ACC112 (cell line): ENCODE results near the gene DOCK7.

Experiments
- H2AFZ ChIP-seq: fragments of 200-600 bp; sonication (generic); one replicate; pipeline ENCODE4 v1.6.0; 2017; ENCODE audit warnings: antibody characterized with exemption, low read length; ENCODE audit not compliant: unreplicated experiment
- H3K27ac ChIP-seq: fragments of 200-600 bp; sonication (generic); 2 replicates; pipeline ENCODE4 v1.5.1; 2014; ENCODE audit warnings: low read depth, mild to moderate bottlenecking, antibody characterized with exemption, low read length, moderate library complexity
- H3K27me3 ChIP-seq: fragments of 200-600 bp; sonication (generic); 2 replicates; pipeline ENCODE4 v1.6.1; 2014; ENCODE audit warnings: mild to moderate bottlenecking, antibody characterized with exemption, low read length, moderate library complexity, mixed read lengths; ENCODE audit not compliant: insufficient read depth
- H3K36me3 ChIP-seq: fragments of 200-600 bp; sonication (generic); 2 replicates; pipeline ENCODE4 v1.6.1; 2016; ENCODE audit warnings: mild to moderate bottlenecking, antibody characterized with exemption, low read length, moderate library complexity, mixed read lengths; ENCODE audit not compliant: insufficient read depth
- H3K4me1 ChIP-seq: fragments of 200-600 bp; sonication (generic); one replicate; pipeline ENCODE4 v1.6.1; 2016; ENCODE audit warnings: low read length, mixed read lengths; ENCODE audit not compliant: insufficient read depth, unreplicated experiment, control insufficient read depth
- H3K4me3 ChIP-seq: fragments of 200-600 bp; sonication (generic); 2 replicates; pipeline ENCODE4 v1.5.1; 2014; ENCODE audit warnings: mild to moderate bottlenecking, low read depth, low read length
- H3K79me2 ChIP-seq: fragments of 200-600 bp; sonication (generic); one replicate; pipeline ENCODE4 v1.6.0; 2016; ENCODE audit warnings: low read length; ENCODE audit not compliant: control insufficient read depth, unreplicated experiment, insufficient read depth

The DOCK7 gene

GRCh38 chr1:62420214-62420613 lies 268.0 kb downstream of the DOCK7 start:
- Histone ChIP-seq H3K36me3 (no peaks in the 10 kb centered on the region), H3K27me3 (no peaks in the 10 kb centered on the region), H3K27ac (no peak overlapping the region), H3K4me1 (peaks cover 12% of the 10 kb centered on the region), H3K79me2 (no peaks in the 10 kb centered on the region), H2AFZ (no peak overlapping the region), H3K4me3 (no peak overlapping the region)

GRCh38 chr1:62417351-62417999 lies 270.7 kb downstream of the DOCK7 start:
- H3K79me2 ChIP-seq: no peaks in the 10 kb centered on the region
- H3K4me1 ChIP-seq: no peaks in the 10 kb centered on the region
- H3K27ac ChIP-seq: no peak overlapping the region
- no peaks in the 10 kb centered on the region for H3K36me3 ChIP-seq
- no peaks in the 10 kb centered on the region for H3K27me3 ChIP-seq
- no peak overlapping the region for H3K4me3 ChIP-seq
- no peak overlapping the region for H2AFZ ChIP-seq

GRCh38 chr1:62415687-62416086 lies 272.5 kb downstream of the DOCK7 start:
- H3K27me3 ChIP-seq: no peaks in the 10 kb centered on the region
- H3K4me3 ChIP-seq: no peak overlapping the region
- H2AFZ ChIP-seq: no peak overlapping the region
- H3K4me1 ChIP-seq: no peaks in the 10 kb centered on the region
- no peaks in the 10 kb centered on the region for H3K79me2 ChIP-seq
- H3K36me3 ChIP-seq: no peaks in the 10 kb centered on the region
- no peak overlapping the region for H3K27ac ChIP-seq

GRCh38 chr1:62407398-62408009 lies 280.7 kb downstream of the DOCK7 start:
- no peaks in the 10 kb centered on the region for H3K4me1 ChIP-seq
- no peaks in the 10 kb centered on the region for H3K27me3 ChIP-seq
- no peak overlapping the region for H3K4me3 ChIP-seq
- no peaks in the 10 kb centered on the region for H3K79me2 ChIP-seq
- H3K36me3 ChIP-seq: no peaks in the 10 kb centered on the region
- no peak overlapping the region for H2AFZ ChIP-seq
- H3K27ac ChIP-seq: no peak overlapping the region

GRCh38 chr1:62406576-62406975 lies 281.6 kb downstream of the DOCK7 start:
- no peak overlapping the region for H3K27ac ChIP-seq
- H3K27me3 ChIP-seq: no peaks in the 10 kb centered on the region
- H3K4me3 ChIP-seq: no peak overlapping the region
- no peak overlapping the region for H2AFZ ChIP-seq
- no peaks in the 10 kb centered on the region for H3K79me2 ChIP-seq
- no peaks in the 10 kb centered on the region for H3K4me1 ChIP-seq
- no peaks in the 10 kb centered on the region for H3K36me3 ChIP-seq

- H3K79me2 ChIP-seq: no peaks in the 10 kb centered on the region
- H3K36me3 ChIP-seq: no peaks in the 10 kb centered on the region
- H2AFZ ChIP-seq: no peak overlapping the region
- H3K4me1 ChIP-seq: no peaks in the 10 kb centered on the region
- no peak overlapping the region for H3K27ac ChIP-seq
- no peak overlapping the region for H3K4me3 ChIP-seq
- H3K27me3 ChIP-seq: no peaks in the 10 kb centered on the region
Observed at GRCh38 chr1:62405247-62405646, 282.9 kb downstream of the DOCK7 start.
